AG04450 (cell line): ENCODE data around the gene ANKS1B. TPM values are rescaled to one million over a fixed set of nuclear protein-coding genes. Genes with fewer than 3 reads are reported as not detected.

Source experiments
- CTCF ChIA-PET: fragments of 300-600, 350-600 bp; formaldehyde crosslinking; extraction: SDS; loops from one replicate; lab custom pipeline; 2022; ENCODE audit warnings: antibody characterized with exemption, inconsistent platforms; lab: Charles Lee
- POLR2A ChIA-PET: fragments of 350-600 bp; formaldehyde crosslinking; extraction: SDS; loops from one replicate; lab custom pipeline; 2021; ENCODE audit warnings: antibody characterized with exemption, inconsistent platforms; lab: Yijun Ruan, JAX
- DNase-seq: peaks from one replicate; pipeline ENCODE4 v3.0.0-alpha.2; 2011; ENCODE audit warnings: low read depth, low spot score
- H3K27ac ChIP-seq: one replicate; pipeline ENCODE4 v1.5.1; 2012; ENCODE audit warnings: low read depth, low read length, control low read depth
- H3K27me3 ChIP-seq: one replicate; pipeline ENCODE4 v1.6.0; 2012; ENCODE audit warnings: low read length; ENCODE audit not compliant: control insufficient read depth, insufficient read depth
- H3K4me3 ChIP-seq: 2 replicates; pipeline ENCODE4 v1.5.1; 2011; ENCODE audit warnings: mild to moderate bottlenecking, low read depth, low read length, control low read depth
- H3K9me3 ChIP-seq: 2 replicates; pipeline ENCODE4 v1.5.1; 2012; ENCODE audit warnings: low read length; ENCODE audit not compliant: control insufficient read depth, insufficient read depth
- CTCF ChIP-seq: IDR thresholded peaks from 2 replicates; pipeline ENCODE4 v1.5.1; 2011; ENCODE audit warnings: low read depth, low read length, control low read depth, inconsistent platforms
- polyA plus RNA-seq: library from polyadenylated mRNA; depleted of rRNA; stranded (reverse); fragments of >200 nt; gene quantifications from 2 replicates; pipeline ENCODE4 v1.2.3, GENCODE V29; 2011

The ANKS1B gene
- polyA plus RNA-seq, 1 experiment: 0.22 TPM

DNA sequence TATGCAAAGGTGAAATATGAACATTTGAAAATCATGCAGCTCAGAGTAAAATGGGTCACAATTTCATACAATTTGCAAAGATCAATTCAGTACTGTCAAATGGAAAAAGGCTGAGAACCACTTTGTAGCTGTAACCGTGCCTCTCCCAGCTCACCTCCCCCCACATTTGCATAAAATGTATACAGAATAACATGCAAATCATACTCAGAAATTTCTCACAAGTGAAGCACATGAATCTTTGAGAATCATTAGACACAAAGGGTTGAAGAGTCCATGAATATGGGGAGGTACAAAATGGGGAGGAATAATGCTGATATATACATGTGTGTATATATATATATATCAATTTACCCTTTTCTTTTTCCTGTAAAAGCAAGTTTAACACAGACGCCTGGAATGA is 1177.5 kb downstream of the ANKS1B start:
- no peaks in the 10 kb centered on the region for H3K27me3 ChIP-seq
- H3K27ac ChIP-seq: no peak overlapping the region
- no peak for TF ChIP-seq CTCF
- no peaks in the 10 kb centered on the region for H3K9me3 ChIP-seq
- ChIA-PET POLR2A (no interaction called here), CTCF (no interaction called here)
- no peak overlapping the region for H3K4me3 ChIP-seq
- no peak for DNase-seq

DNA sequence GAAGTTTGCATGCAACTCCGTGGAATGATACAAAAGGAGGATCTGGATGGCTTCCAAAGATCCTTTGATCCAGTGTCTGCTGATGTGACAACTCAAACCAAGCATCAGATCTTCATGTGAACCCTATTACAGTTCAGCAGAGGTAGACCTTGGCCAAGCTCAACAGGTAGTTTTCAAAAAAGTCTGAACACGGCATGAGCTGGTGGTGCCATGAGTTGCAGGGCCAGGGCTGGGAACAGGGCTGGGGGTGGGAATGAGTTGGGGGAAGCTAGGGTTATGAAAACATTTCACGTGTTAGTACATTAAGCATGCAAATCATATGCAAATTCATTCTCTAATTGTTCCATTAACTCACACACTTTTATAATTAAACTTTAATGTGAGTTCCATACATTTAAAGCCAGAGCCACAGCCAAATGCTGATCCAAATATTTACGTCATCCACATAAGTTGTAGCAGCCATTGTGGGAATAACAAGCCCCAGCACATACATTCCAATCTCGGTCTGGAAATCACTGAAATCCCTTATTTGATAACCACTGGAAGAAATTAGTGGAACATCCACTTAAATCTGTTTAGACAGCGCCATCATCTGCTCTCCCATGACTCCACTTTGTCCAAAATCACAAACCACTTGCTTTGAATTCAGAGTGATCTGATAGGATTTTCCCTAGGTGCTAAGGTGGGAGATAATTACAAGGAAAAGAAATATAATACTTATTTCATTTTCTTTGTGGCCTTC is 1181.1 kb downstream of the ANKS1B start:
- no peak for DNase-seq

DNA sequence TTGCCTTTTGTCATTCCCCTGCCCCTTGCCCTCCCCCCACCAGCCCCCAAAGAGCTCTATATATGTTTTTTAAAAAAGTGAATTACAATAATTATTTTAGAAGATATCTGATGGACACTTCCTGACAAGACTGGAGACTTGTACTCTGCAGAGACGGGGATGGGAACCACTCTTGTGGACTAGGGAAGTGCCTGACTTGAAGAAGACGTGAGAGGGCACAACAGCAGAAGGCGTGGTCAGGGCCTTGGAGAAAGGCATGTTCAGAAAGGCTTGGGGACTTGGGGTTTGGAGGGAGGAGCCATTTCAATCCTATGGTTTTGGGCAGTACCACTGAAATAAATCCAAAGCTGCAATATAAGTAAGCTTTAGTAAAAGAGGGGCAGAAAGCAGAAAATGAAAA is 1184.9 kb downstream of the ANKS1B start:
- no peak for TF ChIP-seq CTCF
- Histone ChIP-seq H3K9me3 (no peaks in the 10 kb centered on the region), H3K27ac (no peak overlapping the region), H3K4me3 (no peak overlapping the region), H3K27me3 (peaks cover 2% of the 10 kb centered on the region)
- ChIA-PET CTCF (interaction anchor here (0.6 to 1.0 kb wide), 6 partner anchors 31 to 1206 kb away, joined by 3 to 5 read pairs (median 3); no protein-coding TSS in a partner anchor), POLR2A (no interaction called here)
- DNase-seq: no peak

More for the DNA sequence above, 1181.1 kb downstream of the ANKS1B start:
- ChIA-PET POLR2A (no interaction called here), CTCF (interaction anchor here (0.5 to 0.6 kb wide), 2 partner anchors 101 to 104 kb away, joined by 3 to 4 read pairs; no protein-coding TSS in a partner anchor)
- Histone ChIP-seq H3K27me3 (peaks cover 2% of the 10 kb centered on the region), H3K27ac (no peak overlapping the region), H3K9me3 (no peaks in the 10 kb centered on the region), H3K4me3 (no peak overlapping the region)
- no peak for TF ChIP-seq CTCF

- H3K4me3 ChIP-seq: no peak overlapping the region
- no peaks in the 10 kb centered on the region for H3K9me3 ChIP-seq
- POLR2A ChIA-PET: no interaction called here
- TF ChIP-seq CTCF: no peak
- no peak for DNase-seq
- H3K27ac ChIP-seq: no peak overlapping the region
- CTCF ChIA-PET: interaction anchor here (0.6 to 1.0 kb wide), 4 partner anchors 45 to 1206 kb away, joined by 3 to 5 read pairs (median 3); no protein-coding TSS in a partner anchor
- peaks cover 2% of the 10 kb centered on the region for H3K27me3 ChIP-seq
Observed at GRCh38 chr12:98799146-98799810, 1185.5 kb downstream of the ANKS1B start.

GRCh38 chr12:98797200-98797599 is 1187.5 kb downstream of the ANKS1B start:
- Histone ChIP-seq H3K27ac (no peak overlapping the region), H3K9me3 (no peaks in the 10 kb centered on the region), H3K4me3 (no peak overlapping the region), H3K27me3 (peaks cover 2% of the 10 kb centered on the region)
- POLR2A ChIA-PET: no interaction called here
- CTCF ChIA-PET: no interaction called here
- TF ChIP-seq CTCF: no peak
- DNase-seq: no peak
